Astrocyte of the spinal cord (primary cell): ENCODE measurements around the gene MAPKAPK5.
"Not testable (repeated sequence)": the region's sequence is repeated elsewhere in the genome, so short reads cannot be mapped to it uniquely, and the experiment has no call there.

Experiments used
- DNase-seq: peaks from one replicate; pipeline ENCODE4 v3.0.0; 2011; ENCODE audit warnings: low read depth, low spot score
- H3K4me3 ChIP-seq: 2 replicates; pipeline ENCODE4 v1.5.1; 2011; ENCODE audit warnings: low read depth, mild to moderate bottlenecking, low read length, moderate library complexity
- CTCF ChIP-seq: IDR thresholded peaks from 2 replicates; pipeline ENCODE4 v1.5.1; 2012; ENCODE audit warnings: low read depth, mild to moderate bottlenecking, low read length, inconsistent platforms
- in situ Hi-C: cut with HindIII; loops from 2 replicates; pipeline ENCODE4 v1.10.0; 2017; ENCODE audit warnings: low sequenced_read_pairs

The MAPKAPK5 gene

GRCh38 chr12:111806304-111806703 is 35.7 kb upstream of the MAPKAPK5 start:
- no peak overlapping the region for H3K4me3 ChIP-seq
- no peak for TF ChIP-seq CTCF
- in situ Hi-C loops: no loop called here
- no peak for DNase-seq

GRCh38 chr12:111807232-111807631 is 34.8 kb upstream of the MAPKAPK5 start:
- no peak for DNase-seq
- in situ Hi-C loops: no loop called here
- no peak for TF ChIP-seq CTCF
- H3K4me3 ChIP-seq: no peak overlapping the region

- DNase-seq: peak; percentile 82
- H3K4me3 ChIP-seq: no peak overlapping the region
- in situ Hi-C loops: no loop called here
- peak; percentile 80 for TF ChIP-seq CTCF
These were observed 28.9 kb upstream of the MAPKAPK5 start for GRCh38 chr12:111812881-111813741.

- TF ChIP-seq CTCF: no peak
These were observed 25.9 kb upstream of the MAPKAPK5 start for GRCh38 chr12:111816065-111816615.

GRCh38 chr12:111816898-111817297 is 25.1 kb upstream of the MAPKAPK5 start:
- H3K4me3 ChIP-seq, DNase-seq, in situ Hi-C loops: not testable (repeated sequence)

More at GRCh38 chr12:111816065-111816615, 25.9 kb upstream of the MAPKAPK5 start:
- in situ Hi-C loops: no loop called here
- H3K4me3 ChIP-seq: no peak overlapping the region
- DNase-seq: no peak

- in situ Hi-C loops: no loop called here
- TF ChIP-seq CTCF: no peak
- H3K4me3 ChIP-seq: no peak overlapping the region
- no peak for DNase-seq
These were observed 23.7 kb upstream of the MAPKAPK5 start for GRCh38 chr12:111818340-111818739.
